GM19328 (cell line): ENCODE measurements around the gene GSDMA.
"Not testable (repeated sequence)": the region's sequence is repeated elsewhere in the genome, so short reads cannot be mapped to it uniquely, and the experiment has no call there.

Experiments used
- ATAC-seq: cut with Tn5 transposase; IDR thresholded peaks from one replicate; pipeline ENCODE4 v1.9.1; 2021; ENCODE audit warnings: mild to moderate bottlenecking, moderate library complexity; ENCODE audit not compliant: unreplicated experiment

Gene GSDMA

GRCh38 chr17:39928858-39929645 is 33.8 kb upstream of the GSDMA start:
- ATAC-seq: no peak

GRCh38 chr17:39929646-39930407 is 33.0 kb upstream of the GSDMA start:
- no peak for ATAC-seq

GRCh38 chr17:39933912-39934311 is 28.9 kb upstream of the GSDMA start:
- no peak for ATAC-seq

- ATAC-seq: no peak
Observed at GRCh38 chr17:39934324-39934723, 28.5 kb upstream of the GSDMA start.

- ATAC-seq: no peak
Observed at GRCh38 chr17:39935909-39936308, 26.9 kb upstream of the GSDMA start.

GRCh38 chr17:39937447-39937846 is 25.4 kb upstream of the GSDMA start:
- no peak for ATAC-seq

GRCh38 chr17:39938140-39938869 is 24.5 kb upstream of the GSDMA start:
- ATAC-seq: no peak

GRCh38 chr17:39939106-39939505 is 23.7 kb upstream of the GSDMA start:
- ATAC-seq: no peak

GRCh38 chr17:39939588-39940419 is 23.0 kb upstream of the GSDMA start:
- no peak for ATAC-seq

- ATAC-seq: no peak
Observed at GRCh38 chr17:39943702-39944392, 19.0 kb upstream of the GSDMA start.

- ATAC-seq: no peak
Observed at GRCh38 chr17:39944393-39944711, 18.5 kb upstream of the GSDMA start.

GRCh38 chr17:39946551-39947330 is 16.1 kb upstream of the GSDMA start:
- ATAC-seq: no peak

- not testable (repeated sequence) for ATAC-seq
Observed at GRCh38 chr17:39948489-39948828, 14.3 kb upstream of the GSDMA start.

GRCh38 chr17:39949028-39949427 is 13.8 kb upstream of the GSDMA start:
- no peak for ATAC-seq

- no peak for ATAC-seq
Observed at GRCh38 chr17:39950871-39951348, 11.9 kb upstream of the GSDMA start.

GRCh38 chr17:39951924-39952679 is 10.7 kb upstream of the GSDMA start:
- ATAC-seq: no peak

- ATAC-seq: peak; percentile 66
Observed at GRCh38 chr17:39952680-39953470, 9.9 kb upstream of the GSDMA start.

GRCh38 chr17:39953471-39953888 is 9.3 kb upstream of the GSDMA start:
- ATAC-seq: no peak
